GM18520 (cell line): ENCODE results near the gene CCR3.

ENCODE experiments used
- ATAC-seq: cut with Tn5 transposase; IDR thresholded peaks from one replicate; pipeline ENCODE4 v1.9.1; 2021; ENCODE audit not compliant: unreplicated experiment

The CCR3 gene

DNA sequence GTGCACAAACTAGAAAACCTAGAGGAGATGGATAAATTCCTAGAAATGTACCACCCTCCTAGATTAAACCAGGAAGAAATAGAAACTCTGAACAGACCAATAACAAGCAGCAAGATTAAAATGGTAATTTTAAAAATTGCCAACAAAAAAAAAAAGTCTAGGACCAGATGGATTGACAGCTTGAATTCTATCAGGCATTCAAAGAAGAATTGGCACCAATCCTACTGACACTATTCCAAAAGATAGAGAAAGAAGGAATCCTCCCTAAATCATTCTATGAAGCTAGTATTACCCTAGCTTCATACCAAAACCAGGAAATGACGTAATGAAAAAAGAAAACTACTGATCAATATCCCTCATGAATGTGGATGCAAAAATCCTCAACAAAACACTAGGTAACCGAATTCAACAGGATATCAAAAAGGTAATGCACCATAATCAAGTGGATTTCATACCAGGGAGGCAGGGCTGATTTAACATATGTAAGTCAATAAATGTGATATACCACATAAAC lies 24.0 kb upstream of the CCR3 start:
- no peak for ATAC-seq

DNA sequence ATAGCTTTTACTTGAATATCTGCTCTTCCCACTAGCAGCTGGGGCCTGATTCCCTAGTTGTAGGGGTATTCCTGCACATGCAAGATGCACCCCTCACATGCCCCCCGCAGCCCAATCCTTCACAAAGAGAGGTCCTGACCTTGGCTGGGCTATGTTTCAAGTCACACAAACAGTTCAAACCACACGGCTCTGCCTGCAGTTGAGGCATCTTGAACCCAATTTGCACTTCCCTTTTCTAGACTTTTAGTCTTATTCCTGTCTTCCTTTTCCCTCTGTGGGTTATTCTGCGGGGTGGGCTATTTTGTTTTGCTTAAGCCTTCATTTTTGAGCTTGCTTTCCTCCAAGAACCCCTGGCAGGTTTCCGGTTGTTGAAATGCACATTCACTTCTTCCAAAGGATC lies 20.9 kb upstream of the CCR3 start:
- no peak for ATAC-seq

DNA sequence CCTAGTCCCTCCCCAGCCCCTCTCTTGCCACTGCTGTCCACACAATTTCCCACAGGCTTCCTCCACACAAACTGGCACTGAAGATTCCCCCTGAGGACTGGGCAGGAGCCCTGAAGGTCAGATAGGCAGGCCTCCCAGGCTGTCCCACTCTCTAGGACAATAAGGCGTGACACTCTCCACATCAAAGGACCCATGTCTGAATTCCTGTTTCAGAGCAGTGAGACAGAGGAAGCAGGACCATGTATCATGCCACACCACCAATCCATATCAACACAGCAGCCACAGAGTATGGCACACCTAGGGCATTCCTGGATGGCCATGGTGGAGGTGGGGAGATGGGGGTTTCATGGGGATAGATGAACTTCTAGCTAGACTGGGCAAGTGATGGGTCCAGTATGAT lies 20.3 kb upstream of the CCR3 start:
- no peak for ATAC-seq

DNA sequence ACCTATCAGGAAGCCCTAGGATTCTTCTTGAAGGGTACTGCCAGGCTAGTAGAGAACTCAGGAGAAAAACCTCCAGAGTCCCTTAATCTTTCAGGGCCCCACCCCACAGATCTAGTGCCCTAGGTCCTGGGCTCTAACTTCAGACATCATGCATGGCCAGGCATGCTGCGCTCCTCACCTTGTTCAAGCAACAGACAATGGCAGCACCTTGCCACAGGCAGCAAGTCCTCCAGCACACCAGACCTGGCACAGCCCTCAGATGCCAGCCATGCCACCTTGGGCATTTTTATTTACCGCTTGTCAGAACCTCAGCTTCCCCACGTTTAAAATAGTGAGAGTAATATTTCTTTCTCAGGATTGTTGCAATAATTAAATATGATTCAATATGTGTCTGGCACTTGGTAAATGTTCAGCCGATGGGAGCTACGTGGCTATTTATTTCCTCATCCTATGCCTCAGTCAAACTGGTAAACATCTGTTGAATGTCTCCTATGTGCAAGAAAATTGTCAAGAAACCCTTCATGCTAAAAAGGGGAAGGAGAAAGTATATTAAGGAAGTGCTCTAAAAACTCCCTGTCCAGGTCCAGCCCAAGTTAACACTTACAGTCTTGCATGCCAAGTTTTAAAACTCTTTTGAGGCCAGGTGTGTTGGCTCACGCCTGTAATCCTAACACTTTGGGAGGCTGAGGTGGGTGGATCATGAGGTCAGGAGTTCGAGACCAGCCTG lies 19.7 kb upstream of the CCR3 start:
- no peak for ATAC-seq

DNA sequence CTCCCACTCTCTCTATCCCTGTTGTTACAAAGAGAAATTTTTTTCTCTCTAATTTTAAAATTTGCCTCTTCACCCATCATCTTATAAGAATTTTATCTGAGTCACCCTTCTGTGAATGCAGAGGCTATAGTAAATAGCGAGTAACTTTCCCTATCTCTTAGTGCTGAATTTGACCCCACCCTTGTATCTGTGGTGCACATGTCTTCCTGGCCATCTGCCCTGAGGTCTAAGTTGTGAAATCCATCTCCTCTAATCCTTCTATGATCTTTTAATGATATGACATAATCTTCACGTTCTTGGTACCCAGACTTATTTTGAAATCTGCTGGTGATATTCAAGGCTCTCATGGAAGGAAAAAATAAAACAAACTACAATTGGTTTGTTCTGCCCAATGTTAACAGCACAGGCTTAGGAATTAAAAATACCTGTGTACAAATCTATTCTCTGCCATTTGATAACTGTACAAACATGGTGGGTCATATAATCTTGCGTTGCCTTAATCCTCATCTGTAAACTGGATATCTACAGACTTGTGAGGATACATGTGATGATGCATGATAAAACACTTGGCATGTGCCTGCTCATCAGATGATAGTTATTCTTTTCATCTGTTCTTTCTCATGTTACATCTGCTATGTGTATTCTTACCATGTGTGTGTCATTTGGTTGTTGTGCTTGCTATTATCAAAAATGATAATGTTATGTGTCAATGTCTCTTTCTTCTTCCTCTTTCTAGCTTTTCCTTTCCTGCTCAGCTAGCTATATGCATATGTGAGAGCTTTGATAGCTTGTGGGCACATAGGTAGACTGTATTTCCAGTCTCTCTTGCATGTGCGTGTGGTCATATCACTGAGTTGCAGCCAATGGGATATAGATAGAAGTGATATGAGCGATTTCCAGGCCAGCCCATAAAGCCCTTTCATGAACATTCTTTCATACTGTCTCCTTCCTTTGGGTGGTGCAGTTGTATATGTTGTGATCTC lies 13.7 kb upstream of the CCR3 start:
- no peak for ATAC-seq

DNA sequence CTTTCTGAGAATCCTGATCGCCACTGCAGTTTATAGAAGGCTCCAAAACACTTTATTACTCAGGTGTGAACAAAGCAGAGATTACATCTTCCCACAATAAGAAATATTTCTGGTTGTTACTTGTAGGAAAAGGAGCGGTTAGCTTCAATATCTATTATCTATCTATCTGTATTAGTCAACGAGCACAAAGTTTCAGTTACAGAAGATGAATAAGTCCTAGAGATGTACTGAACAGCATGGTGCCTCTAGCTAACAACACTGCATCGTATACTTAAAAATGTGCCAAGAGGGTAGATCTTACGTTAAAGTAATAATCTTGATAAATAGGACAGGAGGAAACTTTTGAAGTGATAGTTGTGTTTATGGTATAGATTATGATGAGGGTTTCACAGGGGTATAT lies 10.9 kb upstream of the CCR3 start:
- ATAC-seq, result no peak

DNA sequence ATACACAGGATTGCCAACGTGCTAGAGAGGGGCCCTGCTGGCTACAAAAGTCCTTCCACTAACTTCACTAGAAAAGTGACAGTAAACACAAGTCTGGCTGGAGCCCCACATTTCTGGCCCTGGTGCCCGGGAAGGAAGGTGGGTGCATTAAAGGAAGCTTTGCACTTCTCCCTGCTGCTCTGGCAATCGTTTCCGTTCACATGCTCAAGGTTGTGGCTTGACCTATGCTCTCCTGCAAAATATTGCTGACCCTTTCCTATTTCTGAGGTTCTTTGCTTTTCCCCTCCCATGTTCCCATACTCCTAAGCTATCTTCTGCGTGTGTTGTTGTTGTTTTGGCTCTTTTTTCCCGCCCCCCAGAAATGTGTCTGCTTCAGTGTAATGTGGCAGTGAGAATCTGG lies 9.1 kb upstream of the CCR3 start:
- no peak for ATAC-seq

DNA sequence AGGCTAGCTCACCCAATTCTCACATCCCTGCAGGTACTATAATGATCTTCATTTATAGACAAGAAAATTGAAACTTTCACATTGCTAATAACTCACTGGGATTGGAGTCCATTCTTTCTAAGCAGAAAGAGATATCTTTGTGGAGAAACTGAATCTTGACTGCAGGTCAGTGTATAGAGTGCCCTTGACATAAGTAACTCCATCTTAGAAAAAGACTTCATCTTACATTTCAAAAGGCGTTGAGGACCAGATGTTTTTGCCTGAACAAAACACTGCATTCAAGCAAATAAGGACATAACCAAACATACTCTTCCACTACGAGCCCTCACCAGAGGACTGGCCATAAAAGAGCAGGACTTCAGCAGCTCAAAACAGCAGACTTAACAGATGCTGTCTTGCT lies 6.8 kb upstream of the CCR3 start:
- ATAC-seq, result no peak

DNA sequence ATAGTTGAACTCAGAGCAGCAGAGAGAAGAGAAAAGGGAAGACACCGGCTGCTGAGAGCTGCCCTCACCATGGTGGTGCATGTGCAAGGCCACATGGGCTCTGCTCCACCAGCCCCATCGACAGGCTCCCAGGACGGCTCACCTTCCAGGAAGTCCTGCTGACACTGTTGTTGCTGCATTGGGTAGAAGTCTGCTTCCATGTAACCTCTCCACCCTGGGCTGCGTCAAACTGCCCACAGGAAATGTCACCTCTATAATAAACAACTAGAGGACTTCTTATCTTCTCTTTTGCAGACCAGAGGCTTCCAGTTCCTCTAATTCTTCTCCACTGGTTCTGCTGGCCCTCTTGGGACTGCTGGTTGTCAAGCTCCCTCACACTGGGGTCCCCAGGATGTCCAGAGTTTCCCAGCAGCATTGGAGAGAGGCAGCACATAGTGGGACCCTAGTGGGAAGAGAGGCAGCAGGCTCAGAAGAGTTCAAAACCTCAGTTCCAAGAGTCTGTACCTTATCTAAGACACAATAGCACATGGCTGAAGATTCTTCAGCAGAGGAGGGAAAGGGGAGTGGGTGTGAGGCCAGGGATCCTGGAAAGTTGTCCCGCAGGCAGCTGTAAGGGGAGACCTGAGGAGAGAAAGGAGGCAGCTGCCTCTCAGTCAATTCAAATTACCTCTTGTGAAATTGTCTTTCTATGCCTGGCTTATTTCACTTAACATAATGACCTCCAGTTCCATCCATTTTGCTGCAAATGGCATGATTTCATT lies 5.8 kb upstream of the CCR3 start:
- ATAC-seq, result no peak

DNA sequence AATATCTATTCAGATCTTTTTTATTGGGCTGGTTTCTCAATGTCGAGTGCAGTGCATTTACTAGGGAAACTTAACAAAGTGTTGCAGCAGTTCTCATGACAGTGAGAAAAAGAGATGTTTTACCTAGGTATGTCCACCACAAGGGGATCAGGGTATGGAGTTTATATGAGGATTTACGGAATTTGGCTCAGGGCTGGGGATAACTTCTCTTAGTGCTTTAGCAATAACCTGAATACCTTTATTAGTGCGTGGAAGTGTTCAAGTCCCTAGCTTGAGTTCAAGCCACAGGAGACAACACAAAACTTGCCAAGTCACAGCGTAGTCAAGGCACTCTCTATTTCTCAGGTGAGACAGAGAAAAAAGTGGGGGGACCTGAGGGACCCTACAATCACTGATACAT lies 3.9 kb upstream of the CCR3 start:
- no peak for ATAC-seq

DNA sequence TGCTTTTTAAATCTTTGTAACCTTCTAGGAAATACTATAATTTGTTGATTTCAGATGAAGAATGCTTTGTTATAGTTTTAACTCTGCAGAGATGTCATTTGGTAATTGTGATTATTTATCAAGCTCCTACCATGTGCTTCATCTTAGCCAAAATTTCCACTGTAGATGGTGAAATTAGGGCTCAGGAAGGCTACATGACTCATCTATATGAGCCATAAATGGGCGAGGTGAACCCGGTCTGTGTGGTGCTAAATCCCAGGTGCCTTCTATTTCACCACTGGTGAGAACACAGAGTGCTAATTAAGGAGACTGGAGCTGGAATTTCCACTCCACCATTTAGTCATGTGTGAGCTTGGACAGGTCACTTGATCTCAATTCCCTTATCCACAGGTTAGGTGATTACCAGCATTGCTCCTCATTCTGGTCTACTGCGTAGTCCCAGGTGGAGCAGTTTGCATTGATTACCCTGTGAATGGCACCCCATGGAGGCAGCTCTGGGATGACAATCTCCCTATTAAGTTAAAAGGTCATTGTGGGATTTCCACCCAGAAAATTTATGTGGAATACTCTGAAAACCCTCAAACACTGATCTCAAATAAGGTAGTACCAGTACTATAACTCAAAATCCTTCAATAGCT lies 2.8 kb upstream of the CCR3 start:
- ATAC-seq, result no peak

DNA sequence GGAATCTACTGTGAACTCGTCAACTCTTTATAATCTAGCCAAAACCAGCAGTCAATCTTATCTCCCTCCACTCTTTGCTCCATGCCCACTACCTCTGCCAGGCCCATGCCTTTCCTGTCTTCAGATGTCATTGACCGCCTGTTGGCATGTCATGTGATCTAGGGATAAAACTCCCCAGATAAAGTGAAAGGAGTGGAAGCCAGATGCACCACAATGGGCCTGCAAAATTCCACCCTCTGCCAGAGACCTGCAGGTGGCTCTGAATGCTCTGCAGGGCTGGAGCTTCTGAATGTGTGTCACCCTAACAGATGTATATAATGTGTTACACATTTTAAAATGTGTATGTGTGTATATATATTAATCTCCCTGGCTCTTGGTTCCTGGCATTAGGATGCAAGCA lies 2.3 kb upstream of the CCR3 start:
- ATAC-seq, result no peak

DNA sequence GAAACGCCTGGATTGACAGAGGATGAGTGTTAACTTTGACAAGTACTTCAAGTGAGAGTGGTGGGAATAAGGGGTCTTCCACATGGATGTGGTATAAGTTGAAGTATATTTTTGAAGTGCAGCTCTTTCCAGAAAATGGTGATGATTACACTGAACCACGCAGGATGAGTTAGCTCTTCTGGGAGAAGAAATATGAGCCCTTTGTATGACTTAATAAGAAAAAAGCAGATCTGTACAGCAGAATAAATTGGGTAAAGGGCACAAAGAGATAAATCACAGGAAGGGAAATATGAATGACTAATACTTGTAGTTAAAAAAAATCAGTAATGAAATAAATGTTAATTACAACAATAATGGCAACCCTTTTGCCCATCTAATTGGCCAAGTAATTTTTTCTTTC lies 1.3 kb downstream of the CCR3 start:
- no peak for ATAC-seq

DNA sequence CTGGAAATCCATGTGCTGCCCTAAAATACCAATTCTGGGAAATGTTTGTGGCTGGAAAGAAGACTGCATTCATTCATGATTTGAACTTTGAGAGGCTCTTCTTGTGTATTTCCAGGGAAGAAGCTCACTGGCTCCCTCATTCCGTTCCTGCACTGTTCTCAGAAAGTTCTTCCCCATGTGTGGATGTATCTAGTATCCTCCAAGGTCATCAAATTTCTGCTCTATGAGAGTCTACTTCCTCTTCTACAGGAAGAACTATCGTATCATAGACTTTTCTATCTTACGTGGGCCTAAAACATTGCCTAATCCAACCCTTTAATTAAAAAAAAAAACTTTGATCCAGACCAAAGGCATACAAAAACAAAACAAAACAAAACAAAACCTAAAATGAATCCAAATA lies 2.9 kb downstream of the CCR3 start:
- ATAC-seq, result no peak

DNA sequence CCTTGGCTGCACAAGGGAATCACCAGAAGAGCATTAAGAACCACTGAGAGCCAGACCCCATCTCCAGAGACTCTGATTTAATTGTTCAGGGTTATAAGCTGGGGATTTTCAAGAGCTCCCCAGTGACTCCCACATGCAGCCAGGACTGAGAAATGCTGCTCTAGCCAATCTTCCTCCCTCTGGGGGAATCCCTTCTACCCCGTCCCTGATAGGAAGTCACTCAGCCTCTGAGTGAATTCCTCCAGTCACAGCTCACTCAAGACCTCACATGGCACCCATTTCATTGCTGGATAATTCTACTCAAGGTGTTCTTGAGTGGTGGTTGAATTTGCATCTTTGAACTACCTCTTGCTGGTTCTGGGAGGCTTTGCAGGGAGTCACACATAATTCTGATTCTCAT lies 10.7 kb downstream of the CCR3 start:
- no peak for ATAC-seq

DNA sequence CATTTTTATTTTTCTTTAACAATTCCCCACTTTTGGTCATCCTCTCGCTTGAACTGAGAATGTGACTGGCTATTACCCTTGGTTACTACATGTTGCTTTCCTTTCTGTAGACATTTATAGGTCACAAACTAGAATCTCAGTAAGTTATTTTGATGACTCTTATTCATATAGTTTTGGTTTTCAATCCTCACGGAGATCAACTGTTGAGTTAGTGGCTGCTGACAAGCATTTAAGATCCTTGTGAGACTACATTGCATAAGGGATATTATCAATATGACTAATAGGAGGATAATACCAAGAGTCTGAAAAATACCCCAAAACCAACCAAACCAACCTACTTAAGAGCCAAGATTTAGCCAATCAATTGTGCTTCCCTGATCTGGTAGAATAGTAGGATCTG lies 16.3 kb downstream of the CCR3 start:
- no peak for ATAC-seq

DNA sequence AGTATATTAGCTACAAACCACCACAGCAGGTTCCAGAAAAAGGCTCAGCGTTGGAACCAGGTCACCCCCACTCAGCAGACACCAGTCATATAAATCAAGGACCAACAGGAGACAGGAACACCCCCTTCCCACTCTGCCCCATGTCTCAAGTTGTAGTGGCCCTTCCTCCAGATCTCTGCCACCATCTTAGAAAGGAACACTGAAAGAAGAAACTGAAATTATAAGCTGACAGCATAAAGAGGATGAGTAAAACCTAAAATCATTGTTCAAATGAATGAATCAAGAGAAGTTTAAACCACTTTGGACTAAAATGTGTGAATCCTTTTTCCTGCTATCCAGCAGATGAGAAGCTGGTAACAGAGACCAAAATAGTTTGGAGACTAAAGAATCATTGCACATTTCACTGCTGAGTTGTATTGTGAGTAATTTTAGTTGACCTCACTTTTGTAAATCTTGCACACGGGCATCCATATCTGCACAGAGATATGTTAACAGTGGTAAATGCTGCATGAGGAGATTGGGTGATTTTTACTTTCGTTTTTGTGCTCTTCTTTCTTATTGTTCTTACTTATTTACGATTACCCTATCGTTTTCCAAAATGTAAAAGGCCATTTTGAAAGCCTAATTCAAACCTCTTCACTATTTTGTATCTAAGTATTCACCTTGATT lies 19.8 kb downstream of the CCR3 start:
- no peak for ATAC-seq

DNA sequence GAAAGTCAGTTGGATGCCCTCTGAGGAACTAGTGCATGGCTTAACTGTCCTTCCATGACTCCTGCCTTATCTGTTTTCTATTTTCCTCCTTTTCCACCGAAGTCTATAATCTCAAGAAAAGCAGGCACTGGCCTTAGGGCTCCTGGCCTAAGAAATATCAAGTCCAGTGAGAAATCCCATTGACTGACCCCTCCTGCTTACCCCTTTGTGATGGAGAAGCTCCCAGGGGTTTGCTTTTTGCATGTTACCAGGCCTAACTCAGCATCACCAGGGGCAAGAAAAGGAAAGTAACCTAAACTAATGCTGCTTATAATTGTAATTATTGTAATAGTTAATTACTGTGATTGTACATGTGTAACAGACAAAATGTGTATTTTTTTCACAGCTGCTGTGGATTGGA lies 21.7 kb downstream of the CCR3 start:
- no peak for ATAC-seq

DNA sequence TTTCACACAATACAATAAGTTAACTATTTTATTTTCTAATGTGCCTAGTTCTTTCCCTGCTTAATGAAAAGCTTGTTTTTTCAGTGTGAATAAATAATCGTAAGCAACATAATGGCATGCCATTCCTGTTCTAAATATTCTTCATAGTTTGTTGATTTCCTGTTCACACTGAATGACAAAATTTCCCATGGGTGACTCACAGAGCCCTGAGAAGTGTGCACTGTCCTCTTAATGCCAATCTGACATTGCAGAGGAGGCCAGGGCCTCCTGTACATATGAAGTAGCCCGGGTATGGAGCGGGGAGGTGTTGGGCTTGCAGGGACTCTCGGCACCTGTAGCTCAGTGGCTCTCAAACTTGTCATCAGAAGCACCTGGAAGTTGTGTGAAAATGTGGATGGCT lies 24.3 kb downstream of the CCR3 start:
- ATAC-seq, result no peak

DNA sequence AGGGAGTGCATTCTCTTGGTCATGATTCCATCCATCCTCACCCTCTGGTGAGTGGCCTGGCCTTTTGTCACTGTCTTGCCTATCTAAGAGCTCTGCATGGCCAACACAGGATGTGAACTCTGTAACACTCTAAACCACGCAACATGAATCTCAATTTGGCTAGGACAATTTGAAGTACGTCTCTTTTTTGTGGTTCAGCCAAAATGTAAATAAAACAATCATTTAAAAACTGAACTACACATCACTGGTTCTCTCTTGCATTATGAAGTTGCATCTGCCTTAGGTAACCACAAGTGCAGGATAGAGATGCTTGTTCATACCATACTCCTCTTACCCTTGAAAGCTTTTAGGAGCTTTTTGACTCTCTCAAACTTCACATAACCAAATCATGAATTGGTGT lies 27.3 kb downstream of the CCR3 start:
- ATAC-seq, result no peak
